IPS-18a (cell line): ENCODE results near the gene LGMN.
"Not testable (repeated sequence)": the region's sequence is repeated elsewhere in the genome, so short reads cannot be mapped to it uniquely, and the experiment has no call there.

Source experiments
- H3K27ac ChIP-seq: one replicate; pipeline ENCODE4 v1.5.1; 2013; ENCODE audit warnings: low read length
- H3K27me3 ChIP-seq: one replicate; pipeline ENCODE4 v1.6.1; 2013; ENCODE audit warnings: mild to moderate bottlenecking, low read length; ENCODE audit not compliant: control insufficient read depth, insufficient read depth
- H3K36me3 ChIP-seq: one replicate; pipeline ENCODE4 v1.6.1; 2013; ENCODE audit warnings: low read depth, low read length; ENCODE audit not compliant: control insufficient read depth
- H3K4me1 ChIP-seq: one replicate; pipeline ENCODE4 v1.6.1; 2013; ENCODE audit warnings: low read depth, low read length; ENCODE audit not compliant: control insufficient read depth
- H3K4me3 ChIP-seq: one replicate; pipeline ENCODE4 v1.5.1; 2013; ENCODE audit warnings: low read length
- H3K9ac ChIP-seq: one replicate; pipeline ENCODE4 v1.6.1; 2013; ENCODE audit warnings: mild to moderate bottlenecking, low read length, moderate library complexity
- H3K9me3 ChIP-seq: one replicate; pipeline ENCODE4 v1.6.1; 2013; ENCODE audit warnings: low read depth, low read length; ENCODE audit not compliant: control insufficient read depth

LGMN gene

DNA sequence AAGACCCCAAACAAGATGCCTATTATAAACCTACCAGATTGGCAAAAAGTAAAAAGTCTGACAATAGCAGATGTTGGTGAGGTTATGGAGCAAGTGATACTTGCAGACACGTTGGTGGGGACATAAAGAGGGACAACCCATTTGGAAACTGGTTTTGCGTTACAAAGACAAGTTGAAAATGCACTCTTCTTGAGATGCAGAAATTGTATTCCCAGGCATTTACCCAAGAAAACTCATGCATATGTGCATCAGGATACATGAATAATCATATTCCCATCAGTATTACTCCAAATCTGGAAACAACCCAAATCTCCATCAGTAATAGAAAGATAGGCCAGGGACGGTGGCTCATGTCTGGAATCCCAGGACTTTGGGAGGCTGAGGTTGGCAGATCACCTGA lies 32.9 kb upstream of the LGMN start:
- Histone ChIP-seq H3K9me3 (no peaks in the 10 kb centered on the region), H3K27ac (no peak overlapping the region), H3K4me1 (no peaks in the 10 kb centered on the region), H3K36me3 (no peaks in the 10 kb centered on the region), H3K4me3 (no peak overlapping the region), H3K9ac (no peak overlapping the region), H3K27me3 (no peaks in the 10 kb centered on the region)

DNA sequence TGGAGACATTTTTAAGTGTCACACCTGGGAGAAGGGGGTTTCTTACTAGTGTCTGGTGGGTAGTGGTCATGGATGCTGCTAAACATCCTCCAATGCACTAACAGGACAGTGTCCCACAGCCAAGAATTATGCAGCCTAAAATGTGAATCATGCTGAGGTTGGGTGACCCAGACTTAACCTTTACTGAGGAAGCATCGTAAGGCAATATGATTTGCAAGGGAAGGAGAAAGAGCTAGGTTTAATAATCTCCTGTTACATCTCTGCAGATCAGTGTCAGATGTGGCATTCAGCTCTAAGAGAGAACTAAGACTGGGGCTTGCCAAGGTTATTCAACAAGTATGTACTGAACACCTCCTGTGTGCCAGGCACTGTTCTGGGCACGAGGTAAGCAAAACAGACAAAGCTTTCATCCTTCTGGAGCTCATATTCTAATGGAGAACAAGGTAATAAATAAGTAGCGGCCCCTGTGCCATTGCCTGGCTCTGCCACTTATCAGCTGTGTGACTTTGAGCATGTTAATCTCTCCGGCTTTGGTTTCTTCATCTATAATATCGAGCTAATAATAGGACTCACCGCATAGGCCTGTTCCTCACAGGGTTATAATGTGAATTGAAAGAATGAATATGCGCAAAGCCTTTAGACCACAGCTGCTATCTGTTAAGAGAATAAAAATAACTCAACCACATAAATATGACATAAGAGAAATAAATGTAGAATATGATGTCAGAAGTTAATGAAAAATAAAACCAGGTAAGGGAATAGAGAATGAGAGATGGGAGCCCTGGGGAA lies 32.2 kb upstream of the LGMN start:
- H3K9ac ChIP-seq: no peak overlapping the region
- no peaks in the 10 kb centered on the region for H3K36me3 ChIP-seq
- H3K27ac ChIP-seq: no peak overlapping the region
- H3K4me3 ChIP-seq: no peak overlapping the region
- H3K27me3 ChIP-seq: no peaks in the 10 kb centered on the region
- H3K4me1 ChIP-seq: no peaks in the 10 kb centered on the region
- H3K9me3 ChIP-seq: no peaks in the 10 kb centered on the region

DNA sequence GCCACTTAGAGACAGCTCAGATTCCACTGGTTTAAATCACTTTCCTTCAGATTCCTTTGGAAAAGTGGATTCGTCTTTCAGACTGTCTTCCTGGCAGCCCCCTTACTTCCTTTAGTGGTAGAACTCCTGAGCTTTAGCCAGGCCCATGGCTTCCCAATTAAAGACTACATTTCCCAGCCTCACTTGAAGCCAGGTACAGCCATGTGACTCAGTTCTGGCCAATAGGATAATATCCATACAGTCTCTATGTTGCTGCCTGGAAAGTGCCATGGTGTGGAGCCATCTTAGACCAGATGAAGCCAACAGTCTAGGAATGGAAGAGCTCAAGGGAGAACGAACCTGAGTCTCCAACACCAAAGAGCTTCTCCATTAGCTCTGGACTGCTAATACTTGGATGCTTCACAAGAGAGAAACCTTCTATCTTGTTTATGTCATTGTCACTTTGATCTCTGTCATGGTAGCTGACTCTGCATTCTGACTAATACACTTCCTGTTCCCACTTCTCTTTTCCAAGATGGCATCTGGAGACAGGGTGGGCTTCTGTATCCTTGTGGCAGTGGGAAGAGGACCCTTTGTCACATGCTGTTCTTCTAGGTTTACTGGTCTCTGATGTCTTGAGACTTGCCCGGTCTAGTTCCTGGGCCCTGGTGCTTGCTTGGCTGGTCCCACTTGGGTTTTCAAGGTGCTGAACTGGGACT lies 30.6 kb upstream of the LGMN start:
- H3K9me3 ChIP-seq, H3K27ac ChIP-seq, H3K9ac ChIP-seq, H3K27me3 ChIP-seq, H3K4me3 ChIP-seq, H3K4me1 ChIP-seq, H3K36me3 ChIP-seq: not testable (repeated sequence)

DNA sequence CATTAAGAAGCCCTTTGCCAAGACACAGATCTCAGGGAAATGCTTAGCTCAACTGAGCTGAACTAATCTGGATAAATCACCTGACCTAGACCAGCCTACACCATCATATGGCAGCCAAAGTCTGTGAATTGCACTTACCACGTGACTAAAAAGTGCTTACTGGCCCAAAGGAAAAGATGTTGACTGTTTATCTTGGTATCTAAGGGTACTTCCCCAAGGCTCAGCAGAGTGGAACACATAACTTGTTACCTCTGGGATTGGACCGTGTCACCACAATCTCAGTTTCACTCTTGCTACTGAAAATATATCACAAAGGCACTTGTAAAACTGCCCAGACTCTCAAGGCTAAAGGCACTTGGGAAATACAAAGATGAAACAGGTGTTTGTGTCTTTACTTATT lies 26.9 kb upstream of the LGMN start:
- H3K9me3 ChIP-seq, H3K4me3 ChIP-seq, H3K27ac ChIP-seq, H3K4me1 ChIP-seq, H3K9ac ChIP-seq, H3K36me3 ChIP-seq, H3K27me3 ChIP-seq: not testable (repeated sequence)

DNA sequence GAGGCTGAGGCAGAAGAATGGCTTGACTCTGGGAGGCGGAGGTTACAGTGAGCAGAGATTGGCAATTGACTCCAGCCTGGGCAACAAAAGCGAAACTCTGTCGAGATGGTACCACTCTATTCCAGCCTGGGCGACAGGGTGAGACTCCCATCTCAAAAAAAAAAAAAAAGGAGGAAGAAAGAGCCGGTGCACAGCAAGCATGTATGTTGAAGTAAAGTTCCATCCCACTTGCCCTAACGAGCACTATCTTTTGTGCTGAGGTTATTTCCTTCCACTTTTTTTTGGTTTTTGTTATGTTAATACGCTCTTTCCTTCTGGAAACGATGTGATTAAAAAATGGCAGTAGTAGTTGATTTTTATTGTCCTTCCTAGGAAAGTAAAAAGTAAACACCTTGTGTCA lies 26.1 kb upstream of the LGMN start:
- H3K27ac ChIP-seq: no peak overlapping the region

DNA sequence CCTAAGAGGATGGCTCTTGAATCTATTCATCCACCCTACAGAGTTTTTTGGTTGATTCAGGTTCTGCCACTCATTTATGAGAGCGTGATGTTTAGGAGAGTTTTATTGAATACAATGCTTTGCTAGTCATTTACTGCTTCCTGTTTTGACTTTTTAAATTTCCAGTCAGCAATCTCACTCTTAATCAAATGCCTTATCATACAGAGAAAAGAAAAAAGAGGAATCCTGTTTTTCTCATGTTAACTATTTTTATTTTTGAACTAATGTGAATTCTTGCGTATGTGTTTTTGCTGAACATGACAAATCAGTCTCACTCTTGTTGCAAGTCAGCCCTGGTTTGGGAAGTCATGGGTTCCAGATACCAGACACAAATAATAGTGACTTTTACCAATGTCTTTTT lies 22.1 kb upstream of the LGMN start:
- no peaks in the 10 kb centered on the region for H3K4me1 ChIP-seq
- H3K4me3 ChIP-seq: no peak overlapping the region
- H3K9ac ChIP-seq: no peak overlapping the region
- no peaks in the 10 kb centered on the region for H3K27me3 ChIP-seq
- H3K27ac ChIP-seq: no peak overlapping the region
- H3K9me3 ChIP-seq: no peaks in the 10 kb centered on the region
- no peaks in the 10 kb centered on the region for H3K36me3 ChIP-seq

More for the DNA sequence above, 26.1 kb upstream of the LGMN start:
- Histone ChIP-seq H3K27me3 (no peaks in the 10 kb centered on the region), H3K36me3 (no peaks in the 10 kb centered on the region), H3K4me1 (no peaks in the 10 kb centered on the region), H3K4me3 (no peak overlapping the region), H3K9me3 (no peaks in the 10 kb centered on the region), H3K9ac (no peak overlapping the region)

DNA sequence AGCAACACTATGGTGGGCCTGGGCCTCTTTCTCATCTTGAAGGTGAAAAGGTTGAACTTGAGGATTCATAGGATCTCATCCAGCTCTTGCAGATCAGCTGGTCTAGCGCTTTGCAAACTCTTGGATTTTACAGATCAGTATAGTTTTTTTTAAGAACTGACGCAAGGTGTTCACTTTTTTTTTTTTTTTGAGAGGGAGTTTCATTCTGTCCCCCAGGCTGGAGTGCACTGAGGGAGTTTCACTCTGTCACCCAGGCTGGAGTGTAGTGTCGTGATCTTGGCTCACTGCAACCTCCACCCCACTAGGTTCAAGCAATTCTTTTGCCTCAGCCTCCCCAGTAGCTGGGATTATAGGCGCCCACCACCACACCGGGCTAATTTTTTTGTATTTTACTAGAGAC lies 20.4 kb upstream of the LGMN start:
- H3K27me3 ChIP-seq: no peaks in the 10 kb centered on the region

DNA sequence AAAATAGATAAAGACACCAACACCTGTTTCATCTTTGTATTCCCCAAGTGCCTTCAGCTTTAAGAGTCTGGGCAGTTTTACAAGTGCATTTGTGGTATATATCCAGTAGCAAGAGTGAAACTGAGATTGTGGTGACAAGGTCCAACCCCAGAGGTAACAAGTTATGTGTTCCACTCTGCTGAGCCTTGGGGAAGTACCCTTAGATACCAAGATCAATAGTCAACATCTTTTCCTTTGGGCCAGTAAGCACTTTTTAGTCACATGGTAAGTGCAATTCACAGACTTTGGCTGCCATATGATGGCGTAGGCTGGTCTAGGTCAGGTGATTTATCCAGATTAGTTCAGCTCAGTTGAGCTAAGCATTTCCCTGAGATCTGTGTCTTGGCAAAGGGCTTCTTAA lies 19.8 kb upstream of the LGMN start:
- H3K27ac ChIP-seq, H3K27me3 ChIP-seq, H3K4me3 ChIP-seq, H3K36me3 ChIP-seq, H3K9me3 ChIP-seq, H3K9ac ChIP-seq, H3K4me1 ChIP-seq: not testable (repeated sequence)

More for the DNA sequence above, 20.4 kb upstream of the LGMN start:
- no peaks in the 10 kb centered on the region for H3K9me3 ChIP-seq
- H3K27ac ChIP-seq: no peak overlapping the region
- H3K36me3 ChIP-seq: no peaks in the 10 kb centered on the region
- H3K9ac ChIP-seq: no peak overlapping the region
- H3K4me3 ChIP-seq: no peak overlapping the region
- no peaks in the 10 kb centered on the region for H3K4me1 ChIP-seq

DNA sequence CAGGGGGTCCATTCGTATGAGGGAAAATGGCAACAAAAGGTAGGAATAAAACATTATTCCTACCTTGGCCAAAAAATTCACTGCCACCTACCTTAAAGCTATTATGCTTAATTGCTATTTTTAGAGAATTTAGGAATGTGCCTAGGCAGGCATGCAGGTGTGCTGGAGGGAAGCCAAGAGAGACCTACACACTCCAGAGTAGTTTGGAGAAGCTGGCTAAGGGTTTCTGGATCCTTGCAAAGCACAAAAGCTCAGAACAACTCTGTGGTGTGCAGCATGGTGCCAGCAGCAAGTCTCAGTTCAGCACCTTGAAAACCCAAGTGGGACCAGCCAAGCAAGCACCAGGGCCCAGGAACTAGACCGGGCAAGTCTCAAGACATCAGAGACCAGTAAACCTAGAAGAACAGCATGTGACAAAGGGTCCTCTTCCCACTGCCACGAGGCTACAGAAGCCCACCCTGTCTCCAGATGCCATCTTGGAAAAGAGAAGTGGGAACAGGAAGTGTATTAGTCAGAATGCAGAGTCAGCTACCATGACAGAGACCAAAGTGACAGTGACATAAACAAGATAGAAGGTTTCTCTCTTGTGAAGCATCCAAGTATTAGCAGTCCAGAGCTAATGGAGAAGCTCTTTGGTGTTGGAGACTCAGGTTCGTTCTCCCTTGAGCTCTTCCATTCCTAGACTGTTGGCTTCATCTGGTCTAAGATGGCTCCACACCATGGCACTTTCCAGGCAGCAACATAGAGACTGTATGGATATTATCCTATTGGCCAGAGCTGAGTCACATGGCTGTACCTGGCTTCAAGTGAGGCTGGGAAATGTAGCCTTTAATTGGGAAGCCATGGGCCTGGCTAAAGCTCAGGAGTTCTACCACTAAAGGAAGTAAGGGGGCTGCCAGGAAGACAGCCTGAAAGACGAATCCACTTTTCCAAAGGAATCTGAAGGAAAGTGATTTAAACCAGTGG lies 15.5 kb upstream of the LGMN start:
- not testable (repeated sequence) for H3K27ac ChIP-seq, H3K9me3 ChIP-seq, H3K4me1 ChIP-seq

DNA sequence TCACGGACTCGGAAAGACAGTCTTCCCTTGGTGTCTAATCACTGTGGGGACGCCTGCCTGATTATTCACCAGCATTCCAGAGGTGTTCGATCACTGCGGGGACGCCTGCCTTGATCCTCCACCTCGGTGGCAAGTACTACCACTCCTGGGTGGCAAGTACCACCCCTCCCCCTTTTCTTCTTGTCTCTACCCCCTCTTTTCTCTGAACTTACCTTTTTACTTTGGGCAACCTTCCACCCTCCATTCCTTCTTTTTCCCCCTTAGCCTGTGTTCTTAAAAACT lies 12.0 kb upstream of the LGMN start:
- Histone ChIP-seq H3K9ac (no peak overlapping the region), H3K27me3 (no peaks in the 10 kb centered on the region)

More for the DNA sequence above, 15.5 kb upstream of the LGMN start:
- H3K27me3 ChIP-seq, H3K9ac ChIP-seq, H3K36me3 ChIP-seq, H3K4me3 ChIP-seq: not testable (repeated sequence)

DNA sequence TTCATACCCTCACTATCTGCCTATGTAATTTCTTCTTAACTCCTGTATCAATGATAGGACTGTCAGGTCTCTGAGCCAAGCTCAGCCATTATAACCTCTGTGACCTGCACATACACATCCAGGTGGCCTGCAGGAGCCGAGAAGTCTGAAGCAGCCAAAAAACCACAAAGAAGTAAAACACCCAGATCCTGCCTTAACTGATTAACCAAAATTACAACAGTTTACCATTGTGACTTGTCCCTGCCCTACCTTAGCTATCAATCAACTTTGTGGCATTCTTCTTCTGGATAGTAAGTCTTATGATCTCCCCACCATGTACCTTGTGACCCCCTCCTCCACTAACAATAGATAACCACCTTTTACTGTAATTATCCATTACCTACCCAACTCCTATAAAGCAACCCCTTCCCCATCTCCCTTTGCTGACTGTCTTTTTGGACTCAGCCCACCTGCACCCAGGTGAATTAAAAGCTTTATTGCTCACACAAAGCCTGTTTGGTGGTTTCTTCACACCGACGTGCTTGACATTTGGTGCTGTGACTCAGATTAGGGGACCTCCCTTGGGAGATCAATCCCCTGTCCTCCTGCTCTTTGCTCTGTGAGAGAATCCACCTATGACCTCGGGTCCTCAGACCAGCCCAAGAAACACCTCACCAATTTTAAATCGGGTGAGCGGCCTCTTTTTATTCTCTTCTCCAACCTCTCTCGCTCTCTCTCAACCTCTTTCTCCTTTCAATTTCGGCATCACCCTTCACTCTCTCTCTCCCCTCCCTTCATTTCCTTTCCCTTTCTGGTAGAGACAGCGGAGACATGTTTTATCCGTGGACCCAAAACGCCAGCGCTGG lies 11.5 kb upstream of the LGMN start:
- Histone ChIP-seq H3K4me1 (no peaks in the 10 kb centered on the region), H3K36me3 (no peaks in the 10 kb centered on the region), H3K4me3 (no peak overlapping the region), H3K9ac (no peak overlapping the region), H3K9me3 (no peaks in the 10 kb centered on the region), H3K27me3 (no peaks in the 10 kb centered on the region), H3K27ac (no peak overlapping the region)

More for the DNA sequence above, 12.0 kb upstream of the LGMN start:
- H3K4me1 ChIP-seq: no peaks in the 10 kb centered on the region
- H3K36me3 ChIP-seq: no peaks in the 10 kb centered on the region
- no peak overlapping the region for H3K4me3 ChIP-seq
- no peak overlapping the region for H3K27ac ChIP-seq
- H3K9me3 ChIP-seq: no peaks in the 10 kb centered on the region
